SK-N-SH treated with all-trans-retinoic acid at 6 μM for 48 hours (cell line): ENCODE data around the gene FRMD4A.

ENCODE experiments used
- ATAC-seq: fragments of 200-7000 bp; cut with Tn5 transposase; 3 replicates; pipeline ENCODE4 v1.9.1; 2020; ENCODE audit warnings: mild to moderate bottlenecking, moderate library complexity
- ARNTL ChIP-seq: fragments of 450-650 bp; formaldehyde crosslinking; IDR thresholded peaks from 2 replicates; pipeline ENCODE4 v1.5.0; 2020; ENCODE audit warnings: low read depth, mild to moderate bottlenecking, moderate library complexity, borderline replicate concordance
- BACH2 ChIP-seq: fragments of 250-450 bp; sonication (Bioruptor Pico); IDR thresholded peaks from 2 replicates; pipeline ENCODE4 v1.9.0; 2021; ENCODE audit warnings: mild to moderate bottlenecking, borderline replicate concordance
- CREB5 ChIP-seq: fragments of 250-450 bp; sonication (Bioruptor Pico); IDR thresholded peaks from 2 replicates; pipeline ENCODE4 v1.5.1; 2020; ENCODE audit warnings: low read depth, mild to moderate bottlenecking, moderate library complexity
- CSDC2 ChIP-seq: fragments of 250-450 bp; sonication (Bioruptor Pico); IDR thresholded peaks from 2 replicates; pipeline ENCODE4 v1.5.0; 2020; ENCODE audit warnings: mild to moderate bottlenecking, moderate library complexity
- ESRRG ChIP-seq: fragments of 250-450 bp; sonication (Bioruptor Pico); IDR thresholded peaks from 2 replicates; pipeline ENCODE4 v1.6.1; 2021; ENCODE audit warnings: mild to moderate bottlenecking
- GLIS3 ChIP-seq: fragments of 250-450 bp; sonication (Bioruptor Pico); IDR thresholded peaks from 2 replicates; pipeline ENCODE4 v1.5.0; 2020; ENCODE audit warnings: mild to moderate bottlenecking, moderate library complexity
- ISL1 ChIP-seq: fragments of 250-450 bp; sonication (Bioruptor Pico); IDR thresholded peaks from 2 replicates; pipeline ENCODE4 v2.1.2; 2022; ENCODE audit warnings: mild to moderate bottlenecking, moderate library complexity
- POU6F1 ChIP-seq: fragments of 250-450 bp; sonication (Bioruptor Pico); IDR thresholded peaks from 2 replicates; pipeline ENCODE4 v1.8.0; 2021; ENCODE audit warnings: low read depth, mild to moderate bottlenecking, moderate library complexity, borderline replicate concordance
- PPARA ChIP-seq: fragments of 250-450 bp; sonication (Bioruptor Pico); IDR thresholded peaks from 2 replicates; pipeline ENCODE4 v1.5.0; 2020; ENCODE audit warnings: mild to moderate bottlenecking, borderline replicate concordance
- RARB ChIP-seq: fragments of 250-450 bp; sonication (Bioruptor Pico); IDR thresholded peaks from 2 replicates; pipeline ENCODE4 v1.8.0; 2021; ENCODE audit warnings: mild to moderate bottlenecking, moderate library complexity
- SNAI2 ChIP-seq: fragments of 250-450 bp; sonication (Bioruptor Pico); IDR thresholded peaks from 2 replicates; pipeline ENCODE4 v1.5.0; 2020; ENCODE audit warnings: mild to moderate bottlenecking, moderate library complexity
- TOX ChIP-seq: fragments of 250-450 bp; sonication (Bioruptor Pico); IDR thresholded peaks from 2 replicates; pipeline ENCODE4 v1.8.0; 2021; ENCODE audit warnings: mild to moderate bottlenecking, moderate library complexity, borderline replicate concordance
- TSHZ2 ChIP-seq: fragments of 250-450 bp; sonication (Bioruptor Pico); IDR thresholded peaks from 2 replicates; pipeline ENCODE4 v1.5.0; 2020; ENCODE audit warnings: mild to moderate bottlenecking, moderate library complexity
- ZC3H10 ChIP-seq: fragments of 250-450 bp; sonication (Bioruptor Pico); IDR thresholded peaks from 2 replicates; pipeline ENCODE4 v1.5.1; 2021; ENCODE audit warnings: mild to moderate bottlenecking, moderate library complexity
- ZFP3 ChIP-seq: fragments of 250-450 bp; sonication (Bioruptor Pico); IDR thresholded peaks from 2 replicates; pipeline ENCODE4 v1.5.0; 2020; ENCODE audit warnings: mild to moderate bottlenecking, moderate library complexity
- ZFP30 ChIP-seq: fragments of 450-650 bp; formaldehyde crosslinking; IDR thresholded peaks from 2 replicates; pipeline ENCODE4 v1.5.0; 2022; ENCODE audit warnings: mild to moderate bottlenecking, moderate library complexity
- ZNF565 ChIP-seq: fragments of 450-650 bp; formaldehyde crosslinking; conservative IDR thresholded peaks from 2 replicates; pipeline ENCODE4 v1.5.0; 2020; ENCODE audit warnings: low read depth, mild to moderate bottlenecking, moderate library complexity
- ZNF70 ChIP-seq: fragments of 450-650 bp; formaldehyde crosslinking; IDR thresholded peaks from 2 replicates; pipeline ENCODE4 v1.5.0; 2020; ENCODE audit warnings: mild to moderate bottlenecking, moderate library complexity
- ZNF8 ChIP-seq: fragments of 450-650 bp; formaldehyde crosslinking; IDR thresholded peaks from 2 replicates; pipeline ENCODE4 v1.5.0; 2020; ENCODE audit warnings: mild to moderate bottlenecking, moderate library complexity
- TF ChIP-seq, protein P1 (sequence below): fragments of 250-450 bp; sonication (Bioruptor Pico); IDR thresholded peaks from 2 replicates; pipeline ENCODE4 v1.5.1; 2021; ENCODE audit warnings: mild to moderate bottlenecking, moderate library complexity
- TF ChIP-seq, protein P2 (sequence below): fragments of 250-450 bp; sonication (Bioruptor Pico); IDR thresholded peaks from 2 replicates; pipeline ENCODE4 v1.8.0; 2020; ENCODE audit warnings: mild to moderate bottlenecking, moderate library complexity, borderline replicate concordance

Gene FRMD4A

DNA sequence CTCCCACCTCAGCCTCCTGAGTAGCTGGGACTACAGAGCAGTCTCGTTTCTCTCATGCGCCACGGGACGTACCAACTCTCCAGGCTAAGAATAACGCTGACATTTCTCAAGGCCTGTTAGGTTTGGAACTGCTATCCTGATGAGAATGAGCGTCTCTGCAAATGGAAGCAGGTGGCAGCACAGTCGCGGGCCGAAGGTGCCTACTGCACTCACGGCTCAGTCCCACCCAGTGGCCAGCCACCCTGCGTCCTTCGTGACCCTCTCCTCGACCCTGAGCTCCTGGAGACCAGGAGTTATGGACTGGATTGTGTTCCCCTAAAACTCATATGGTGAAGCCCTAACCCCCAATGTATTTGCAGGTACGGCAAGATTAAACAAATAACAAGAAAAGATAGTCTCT is 469.8 kb downstream of the FRMD4A start (continued):
- TF ChIP-seq ZNF8 (no peak), CREB5 (CRISPR knock-in tag) (no peak), RARB (CRISPR knock-in tag) (no peak), ESRRG (CRISPR knock-in tag) (no peak), ZFP30 (CRISPR knock-in tag) (no peak), ISL1 (no peak), ARNTL (CRISPR knock-in tag) (no peak)
- TF ChIP-seq, protein P1, sequence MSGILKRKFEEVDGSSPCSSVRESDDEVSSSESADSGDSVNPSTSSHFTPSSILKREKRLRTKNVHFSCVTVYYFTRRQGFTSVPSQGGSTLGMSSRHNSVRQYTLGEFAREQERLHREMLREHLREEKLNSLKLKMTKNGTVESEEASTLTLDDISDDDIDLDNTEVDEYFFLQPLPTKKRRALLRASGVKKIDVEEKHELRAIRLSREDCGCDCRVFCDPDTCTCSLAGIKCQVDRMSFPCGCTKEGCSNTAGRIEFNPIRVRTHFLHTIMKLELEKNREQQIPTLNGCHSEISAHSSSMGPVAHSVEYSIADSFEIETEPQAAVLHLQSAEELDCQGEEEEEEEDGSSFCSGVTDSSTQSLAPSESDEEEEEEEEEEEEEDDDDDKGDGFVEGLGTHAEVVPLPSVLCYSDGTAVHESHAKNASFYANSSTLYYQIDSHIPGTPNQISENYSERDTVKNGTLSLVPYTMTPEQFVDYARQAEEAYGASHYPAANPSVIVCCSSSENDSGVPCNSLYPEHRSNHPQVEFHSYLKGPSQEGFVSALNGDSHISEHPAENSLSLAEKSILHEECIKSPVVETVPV (CRISPR knock-in tag), result no peak

- TF ChIP-seq ESRRG (CRISPR knock-in tag) (no peak), BACH2 (CRISPR knock-in tag) (no peak), ZFP3 (CRISPR knock-in tag) (no peak), PPARA (CRISPR knock-in tag) (no peak), ISL1 (no peak)
- no peak for ATAC-seq
Observed at GRCh38 chr10:13859979-13860654, 470.6 kb downstream of the FRMD4A start.

DNA sequence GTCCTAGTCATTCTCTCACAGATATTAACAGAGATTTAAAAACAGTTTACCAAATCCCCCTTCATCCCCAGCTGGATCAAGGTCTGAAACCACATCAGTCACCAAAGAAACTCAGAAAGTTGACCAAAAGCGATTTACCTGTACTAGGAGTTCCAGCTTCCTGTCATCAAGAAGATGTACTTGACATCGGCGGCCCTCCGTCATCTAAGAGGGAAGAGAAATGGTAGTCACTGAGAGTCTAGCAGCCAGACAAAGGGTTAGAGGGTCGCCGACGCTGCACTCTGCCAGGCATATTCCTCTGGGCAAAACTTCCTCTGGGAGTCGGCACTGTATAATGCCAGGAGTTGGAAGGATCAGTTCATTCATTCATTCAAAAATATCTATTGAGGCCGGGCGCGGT is 472.0 kb downstream of the FRMD4A start:
- no peak for TF ChIP-seq POU6F1 (CRISPR knock-in tag)
- no peak for TF ChIP-seq TSHZ2 (CRISPR knock-in tag)
- TF ChIP-seq ZFP30 (CRISPR knock-in tag), result no peak
- ATAC-seq, result no peak

GRCh38 chr10:13857451-13857850 is 473.3 kb downstream of the FRMD4A start:
- TF ChIP-seq ARNTL (CRISPR knock-in tag), result no peak
- no peak for TF ChIP-seq ZNF565 (CRISPR knock-in tag)
- TF ChIP-seq, protein P2, sequence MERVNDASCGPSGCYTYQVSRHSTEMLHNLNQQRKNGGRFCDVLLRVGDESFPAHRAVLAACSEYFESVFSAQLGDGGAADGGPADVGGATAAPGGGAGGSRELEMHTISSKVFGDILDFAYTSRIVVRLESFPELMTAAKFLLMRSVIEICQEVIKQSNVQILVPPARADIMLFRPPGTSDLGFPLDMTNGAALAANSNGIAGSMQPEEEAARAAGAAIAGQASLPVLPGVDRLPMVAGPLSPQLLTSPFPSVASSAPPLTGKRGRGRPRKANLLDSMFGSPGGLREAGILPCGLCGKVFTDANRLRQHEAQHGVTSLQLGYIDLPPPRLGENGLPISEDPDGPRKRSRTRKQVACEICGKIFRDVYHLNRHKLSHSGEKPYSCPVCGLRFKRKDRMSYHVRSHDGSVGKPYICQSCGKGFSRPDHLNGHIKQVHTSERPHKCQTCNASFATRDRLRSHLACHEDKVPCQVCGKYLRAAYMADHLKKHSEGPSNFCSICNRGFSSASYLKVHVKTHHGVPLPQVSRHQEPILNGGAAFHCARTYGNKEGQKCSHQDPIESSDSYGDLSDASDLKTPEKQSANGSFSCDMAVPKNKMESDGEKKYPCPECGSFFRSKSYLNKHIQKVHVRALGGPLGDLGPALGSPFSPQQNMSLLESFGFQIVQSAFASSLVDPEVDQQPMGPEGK (CRISPR knock-in tag), result no peak
- TF ChIP-seq ZC3H10, result no peak
- no peak for TF ChIP-seq TSHZ2 (CRISPR knock-in tag)
- no peak for TF ChIP-seq ZNF70 (CRISPR knock-in tag)
- TF ChIP-seq GLIS3 (CRISPR knock-in tag), result no peak
- no peak for TF ChIP-seq BACH2 (CRISPR knock-in tag)
- TF ChIP-seq CSDC2 (CRISPR knock-in tag), result no peak
- TF ChIP-seq ZFP30 (CRISPR knock-in tag), result no peak
- no peak for TF ChIP-seq TOX (CRISPR knock-in tag)
- no peak for TF ChIP-seq RARB (CRISPR knock-in tag)
- TF ChIP-seq POU6F1 (CRISPR knock-in tag), result no peak
- TF ChIP-seq ZNF8, result no peak
- no peak for TF ChIP-seq PPARA (CRISPR knock-in tag)
- TF ChIP-seq SNAI2 (CRISPR knock-in tag), result no peak
- ATAC-seq, result no peak
